ENCODE results near the gene GRIK4.

- TF ChIP-seq HNF4A (conservative IDR thresholded peaks at IDR 0.05) = no peak
- TF ChIP-seq, protein P1, sequence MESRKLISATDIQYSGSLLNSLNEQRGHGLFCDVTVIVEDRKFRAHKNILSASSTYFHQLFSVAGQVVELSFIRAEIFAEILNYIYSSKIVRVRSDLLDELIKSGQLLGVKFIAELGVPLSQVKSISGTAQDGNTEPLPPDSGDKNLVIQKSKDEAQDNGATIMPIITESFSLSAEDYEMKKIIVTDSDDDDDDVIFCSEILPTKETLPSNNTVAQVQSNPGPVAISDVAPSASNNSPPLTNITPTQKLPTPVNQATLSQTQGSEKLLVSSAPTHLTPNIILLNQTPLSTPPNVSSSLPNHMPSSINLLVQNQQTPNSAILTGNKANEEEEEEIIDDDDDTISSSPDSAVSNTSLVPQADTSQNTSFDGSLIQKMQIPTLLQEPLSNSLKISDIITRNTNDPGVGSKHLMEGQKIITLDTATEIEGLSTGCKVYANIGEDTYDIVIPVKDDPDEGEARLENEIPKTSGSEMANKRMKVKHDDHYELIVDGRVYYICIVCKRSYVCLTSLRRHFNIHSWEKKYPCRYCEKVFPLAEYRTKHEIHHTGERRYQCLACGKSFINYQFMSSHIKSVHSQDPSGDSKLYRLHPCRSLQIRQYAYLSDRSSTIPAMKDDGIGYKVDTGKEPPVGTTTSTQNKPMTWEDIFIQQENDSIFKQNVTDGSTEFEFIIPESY (IDR thresholded peaks at IDR 0.05) = no peak
- no peak for TF ChIP-seq CTCF (IDR thresholded peaks at IDR 0.05; ENCODE audit: low read depth, low read length, missing input control)
- TF ChIP-seq GABPA (IDR thresholded peaks at IDR 0.05 in 1 of 2, conservative IDR thresholded peaks at IDR 0.05 in 1 of 2) = no peak
- TF ChIP-seq, protein P2, sequence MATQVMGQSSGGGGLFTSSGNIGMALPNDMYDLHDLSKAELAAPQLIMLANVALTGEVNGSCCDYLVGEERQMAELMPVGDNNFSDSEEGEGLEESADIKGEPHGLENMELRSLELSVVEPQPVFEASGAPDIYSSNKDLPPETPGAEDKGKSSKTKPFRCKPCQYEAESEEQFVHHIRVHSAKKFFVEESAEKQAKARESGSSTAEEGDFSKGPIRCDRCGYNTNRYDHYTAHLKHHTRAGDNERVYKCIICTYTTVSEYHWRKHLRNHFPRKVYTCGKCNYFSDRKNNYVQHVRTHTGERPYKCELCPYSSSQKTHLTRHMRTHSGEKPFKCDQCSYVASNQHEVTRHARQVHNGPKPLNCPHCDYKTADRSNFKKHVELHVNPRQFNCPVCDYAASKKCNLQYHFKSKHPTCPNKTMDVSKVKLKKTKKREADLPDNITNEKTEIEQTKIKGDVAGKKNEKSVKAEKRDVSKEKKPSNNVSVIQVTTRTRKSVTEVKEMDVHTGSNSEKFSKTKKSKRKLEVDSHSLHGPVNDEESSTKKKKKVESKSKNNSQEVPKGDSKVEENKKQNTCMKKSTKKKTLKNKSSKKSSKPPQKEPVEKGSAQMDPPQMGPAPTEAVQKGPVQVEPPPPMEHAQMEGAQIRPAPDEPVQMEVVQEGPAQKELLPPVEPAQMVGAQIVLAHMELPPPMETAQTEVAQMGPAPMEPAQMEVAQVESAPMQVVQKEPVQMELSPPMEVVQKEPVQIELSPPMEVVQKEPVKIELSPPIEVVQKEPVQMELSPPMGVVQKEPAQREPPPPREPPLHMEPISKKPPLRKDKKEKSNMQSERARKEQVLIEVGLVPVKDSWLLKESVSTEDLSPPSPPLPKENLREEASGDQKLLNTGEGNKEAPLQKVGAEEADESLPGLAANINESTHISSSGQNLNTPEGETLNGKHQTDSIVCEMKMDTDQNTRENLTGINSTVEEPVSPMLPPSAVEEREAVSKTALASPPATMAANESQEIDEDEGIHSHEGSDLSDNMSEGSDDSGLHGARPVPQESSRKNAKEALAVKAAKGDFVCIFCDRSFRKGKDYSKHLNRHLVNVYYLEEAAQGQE (IDR thresholded peaks at IDR 0.05) = no peak
These were observed 228.8 kb downstream of the GRIK4 start for GRCh38 chr11:120740380-120740779.

Measured in liver (tissue), 3 donors.